ENCODE results near the gene ATP8A2. TPM values are rescaled to one million over a fixed set of nuclear protein-coding genes. Genes with fewer than 3 reads are reported as not detected.

ATP8A2 gene
- total and polyA plus RNA-seq, 9 of the 15 experiments (the other 6 are each of a cell fraction or from before 2014, with no cell fraction given): under 0.01 to 0.33 (median 0.06) TPM; not detected in 4

DNA sequence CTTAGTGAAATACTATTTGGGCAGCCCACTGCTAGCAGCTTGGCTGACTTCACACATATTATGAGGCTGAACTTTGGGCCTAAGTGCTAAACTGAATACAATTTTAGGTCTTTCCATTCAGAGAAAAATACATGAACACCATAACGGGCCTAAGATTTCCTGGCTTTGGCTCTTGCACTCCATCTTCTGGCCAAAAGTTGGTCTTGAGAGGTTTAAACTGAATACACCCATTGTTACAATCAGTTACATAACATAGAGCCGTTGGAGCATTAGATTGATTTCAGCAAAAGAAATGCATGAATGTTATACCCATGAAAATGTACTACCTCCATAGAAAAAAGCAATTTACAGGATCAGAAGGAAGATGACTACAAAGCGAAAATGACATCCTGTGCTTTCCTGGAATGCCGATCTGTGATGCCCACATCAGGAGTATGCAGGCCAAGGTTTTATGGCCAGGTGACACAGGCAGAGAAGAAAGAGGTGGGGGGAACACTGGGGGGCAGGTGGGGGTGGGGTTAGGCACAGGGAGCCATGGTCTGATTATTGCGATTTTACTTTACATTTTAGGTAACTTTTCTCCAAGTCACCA lies 691.2 kb downstream of the ATP8A2 start (continued):
- TF ChIP-seq, protein P1, sequence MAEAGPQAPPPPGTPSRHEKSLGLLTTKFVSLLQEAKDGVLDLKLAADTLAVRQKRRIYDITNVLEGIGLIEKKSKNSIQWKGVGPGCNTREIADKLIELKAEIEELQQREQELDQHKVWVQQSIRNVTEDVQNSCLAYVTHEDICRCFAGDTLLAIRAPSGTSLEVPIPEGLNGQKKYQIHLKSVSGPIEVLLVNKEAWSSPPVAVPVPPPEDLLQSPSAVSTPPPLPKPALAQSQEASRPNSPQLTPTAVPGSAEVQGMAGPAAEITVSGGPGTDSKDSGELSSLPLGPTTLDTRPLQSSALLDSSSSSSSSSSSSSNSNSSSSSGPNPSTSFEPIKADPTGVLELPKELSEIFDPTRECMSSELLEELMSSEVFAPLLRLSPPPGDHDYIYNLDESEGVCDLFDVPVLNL (CRISPR knock-in tag; IDR thresholded peaks at IDR 0.05; ENCODE audit: low read depth): no peak
- TF ChIP-seq, protein P2, sequence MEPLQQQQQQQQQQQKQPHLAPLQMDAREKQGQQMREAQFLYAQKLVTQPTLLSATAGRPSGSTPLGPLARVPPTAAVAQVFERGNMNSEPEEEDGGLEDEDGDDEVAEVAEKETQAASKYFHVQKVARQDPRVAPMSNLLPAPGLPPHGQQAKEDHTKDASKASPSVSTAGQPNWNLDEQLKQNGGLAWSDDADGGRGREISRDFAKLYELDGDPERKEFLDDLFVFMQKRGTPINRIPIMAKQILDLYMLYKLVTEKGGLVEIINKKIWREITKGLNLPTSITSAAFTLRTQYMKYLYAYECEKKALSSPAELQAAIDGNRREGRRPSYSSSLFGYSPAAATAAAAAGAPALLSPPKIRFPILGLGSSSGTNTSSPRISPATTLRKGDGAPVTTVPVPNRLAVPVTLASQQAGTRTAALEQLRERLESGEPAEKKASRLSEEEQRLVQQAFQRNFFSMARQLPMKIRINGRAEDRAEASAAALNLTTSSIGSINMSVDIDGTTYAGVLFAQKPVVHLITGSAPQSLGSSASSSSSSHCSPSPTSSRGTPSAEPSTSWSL (CRISPR knock-in tag; IDR thresholded peaks at IDR 0.05; ENCODE audit: borderline replicate concordance): no peak
- TF ChIP-seq CREBBP (IDR thresholded peaks at IDR 0.05; ENCODE audit: low read depth, low read length): no peak
- no peak for TF ChIP-seq ZBTB17 (CRISPR knock-in tag; IDR thresholded peaks at IDR 0.05)
- TF ChIP-seq RAD21 (CRISPR knock-in tag; conservative IDR thresholded peaks at IDR 0.05 in 1 of 2, IDR thresholded peaks at IDR 0.05 in 1 of 2): peak; percentile 30 to 58; a peak in 3 of 4 replicates
- no peak for TF ChIP-seq NRF1 (conservative IDR thresholded peaks at IDR 0.05 in 1 of 2, IDR thresholded peaks at IDR 0.05 in 1 of 2)
- no peak for TF ChIP-seq HSF4 (CRISPR knock-in tag; IDR thresholded peaks at IDR 0.05; ENCODE audit: borderline replicate concordance)
- TF ChIP-seq ZNF282 (CRISPR knock-in tag; IDR thresholded peaks at IDR 0.05): no peak

Measured in K562 (cell line).